Mesenteric fat pad (tissue), 1 donor: ENCODE data around the gene SEL1L3. TPM values are rescaled to one million over a fixed set of nuclear protein-coding genes. Genes with fewer than 3 reads are reported as not detected.

Experiments used
- total RNA-seq: library from RNA; stranded (reverse); fragmentation: NEBNext Ultra II Directional; extraction: Animal tissue kit (Norgen Biotek cat#: 25700); gene quantifications from one replicate; pipeline ENCODE4 v1.2.1, GENCODE V29; 2021
- donor health status: DM: yes; HTN: yes; CAD: no.

The SEL1L3 gene
- total RNA-seq, 1 donor from 2014 or later, result 13.7 TPM

Other genes with a start within 250 kb of the SEL1L3 start
- gene SLC34A2, start 207.1 kb downstream of the SEL1L3 start, total RNA-seq, result not detected
- gene SMIM20, start 51.2 kb upstream of the SEL1L3 start, total RNA-seq, result 25.7 TPM